B cell (primary cell): Measurements from ENCODE around the gene TMEM233. TPM values are rescaled to one million over a fixed set of nuclear protein-coding genes. Genes with fewer than 3 reads are reported as not detected.

Source experiments
- ATAC-seq: fragments of 200-7000 bp; cut with Tn5 transposase; one replicate; pipeline ENCODE4 v1.10.0; 2021; ENCODE audit warnings: low read depth, mild to moderate bottlenecking, moderate number of reproducible peaks, moderate library complexity
- CTCF ChIA-PET: fragments of 350-600 bp; sonication (Branson Sonifier 250); formaldehyde crosslinking; loops from one replicate; lab custom pipeline; 2021; ENCODE audit warnings: antibody characterized with exemption, inconsistent platforms; lab: Charles Lee
- POLR2A ChIA-PET: fragments of 350-600 bp; sonication (Branson Sonifier 250); formaldehyde crosslinking; loops from one replicate; lab custom pipeline; 2021; ENCODE audit warnings: antibody characterized with exemption; lab: Charles Lee
- DNase-seq: peaks from one replicate; pipeline ENCODE4 v3.0.0; 2013
- H2AFZ ChIP-seq: 2 replicates; pipeline ENCODE4 v1.6.1; 2012; ENCODE audit warnings: mild to moderate bottlenecking, low read depth, low read length; ENCODE audit not compliant: insufficient read depth, poor library complexity, severe bottlenecking
- H3K27ac ChIP-seq, 2 donors: 1 replicate in 1 of 2; 2 replicates in 1 of 2; pipeline ENCODE4 v1.5.1; 2012 to 2013; ENCODE audit warnings: low read length in 2 of 2, mild to moderate bottlenecking in 2 of 2, moderate library complexity in 1 of 2
- H3K27me3 ChIP-seq, 4 experiments: fragments of 200-600 bp in 1 of 4; sonication (generic) in 1 of 4; replicated peaks in 1 of 4; 1 replicate in 2 of 4; 2 replicates in 2 of 4; pipeline versions ENCODE4 v1.6.1 to v1.7.0; 2013 to 2016; ENCODE audit warnings: low read length in 3 of 4, mild to moderate bottlenecking in 2 of 4, mixed read lengths in 1 of 4, moderate library complexity in 1 of 4; ENCODE audit not compliant: insufficient read depth in 4 of 4, control insufficient read depth in 3 of 4; ENCODE audit errors: control extremely low read depth in 1 of 4
- H3K36me3 ChIP-seq, 2 experiments: replicated peaks in 1 of 2; 1 replicate in 1 of 2; 2 replicates in 1 of 2; pipeline versions ENCODE4 v1.6.1 to v1.7.1; 2013; ENCODE audit warnings: low read length in 1 of 2; ENCODE audit not compliant: insufficient read depth in 2 of 2, control insufficient read depth in 1 of 2; ENCODE audit errors: control extremely low read depth in 1 of 2, extremely low read depth in 1 of 2
- H3K4me1 ChIP-seq, 2 donors: fragments of 200-600 bp in 1 of 2; sonication (generic) in 1 of 2; 1 replicate in 1 of 2; 2 replicates in 1 of 2; pipeline versions ENCODE4 v1.5.1 to v1.6.1; 2013 to 2017; ENCODE audit warnings: low read length in 2 of 2; ENCODE audit not compliant: control insufficient read depth in 2 of 2, insufficient read depth in 2 of 2
- H3K4me2 ChIP-seq: replicated peaks from 2 replicates; pipeline ENCODE3; 2012; ENCODE audit warnings: mild to moderate bottlenecking, low read depth, low read length; ENCODE audit not compliant: poor library complexity, severe bottlenecking
- H3K4me3 ChIP-seq, 5 experiments: fragments of 200-600 bp in 1 of 5; sonication (generic) in 1 of 5; 1 replicate in 3 of 5; 2 replicates in 2 of 5; pipeline versions ENCODE4 v1.5.1 to v1.7.0; 2011 to 2016; ENCODE audit warnings: low read length in 4 of 5, mild to moderate bottlenecking in 4 of 5, low read depth in 2 of 5, control low read depth in 1 of 5, moderate library complexity in 1 of 5; ENCODE audit not compliant: insufficient read depth in 1 of 5; ENCODE audit errors: control extremely low read depth in 1 of 5, extremely low read depth in 1 of 5
- H3K79me2 ChIP-seq: fragments of 200-600 bp; sonication (generic); one replicate; pipeline ENCODE4 v1.6.0; 2016; ENCODE audit warnings: low read length; ENCODE audit not compliant: control insufficient read depth, insufficient read depth
- H3K9ac ChIP-seq: fragments of 200-600 bp; sonication (generic); 2 replicates; pipeline ENCODE4 v1.6.1; 2017; ENCODE audit warnings: mild to moderate bottlenecking, low read length, moderate library complexity
- H3K9me3 ChIP-seq, 3 donors: one replicate each; pipeline versions ENCODE4 v1.6.1 to v1.7.1; 2013; ENCODE audit warnings: low read length in 2 of 3; ENCODE audit not compliant: control insufficient read depth in 2 of 3, insufficient read depth in 1 of 3; ENCODE audit errors: control extremely low read depth in 1 of 3
- H4K20me1 ChIP-seq: 2 replicates; pipeline ENCODE4 v1.6.0; 2012; ENCODE audit warnings: mild to moderate bottlenecking, low read length; ENCODE audit not compliant: insufficient read depth, control insufficient read depth, poor library complexity, severe bottlenecking
- H3K27ac Mint-ChIP-seq: one replicate; pipeline ENCODE4 v1.8.0; 2021; ENCODE audit warnings: mixed read lengths
- H3K27me3 Mint-ChIP-seq: one replicate; pipeline ENCODE4 v1.8.0; 2021; ENCODE audit warnings: mixed read lengths
- H3K4me1 Mint-ChIP-seq: one replicate; pipeline ENCODE4 v1.8.0; 2021; ENCODE audit warnings: mixed read lengths
- H3K4me3 Mint-ChIP-seq: one replicate; pipeline ENCODE4 v1.8.0; 2021; ENCODE audit warnings: mixed read lengths
- H3K9me3 Mint-ChIP-seq: one replicate; pipeline ENCODE4 v1.8.0; 2022; ENCODE audit warnings: mixed read lengths; ENCODE audit not compliant: insufficient read depth
- EZH2 ChIP-seq: IDR thresholded peaks from 2 replicates; pipeline ENCODE4 v1.6.1; 2012; ENCODE audit warnings: borderline replicate concordance, low read depth, mild to moderate bottlenecking, moderate library complexity, low read length; ENCODE audit not compliant: insufficient read depth, poor library complexity, severe bottlenecking
- WGBS: methylation state at CpG from one replicate; pipeline ENCODE4 v1.1.5; 2013; ENCODE audit warnings: missing lambda C conversion rate; ENCODE audit not compliant: insufficient coverage; 5-methylcytosine and 5-hydroxymethylcytosine counted together
- intact Hi-C: fragments of 100-400 bp; cut with micrococcal nuclease; formaldehyde crosslinking; loops from one replicate; pipeline ENCODE4 v1.10.0; 2022
- polyA plus RNA-seq: library from polyadenylated mRNA; depleted of rRNA; stranded (reverse); fragments of >200 nt; gene quantifications from 2 replicates; pipeline ENCODE4 v1.2.3, GENCODE V29; 2012
- small RNA-seq: library from RNA; depleted of rRNA; stranded (forward); fragments of <200 nt; gene quantifications from one replicate; pipeline ENCODE3, GENCODE V24; 2012; ENCODE audit warnings: low replicate concordance, low read depth; ENCODE audit not compliant: insufficient read length
- total RNA-seq, 2 donors: library from RNA; stranded (reverse); fragments of 120-200 nt in 1 of 2; gene quantifications; 1 replicate in 1 of 2; 2 replicates in 1 of 2; pipeline versions ENCODE4 v1.2.3 to v1.2.4, GENCODE V29; 2013 to 2022
- TF ChIP-seq, protein P1 (sequence below): fragments of 200-600 bp; IDR thresholded peaks from one replicate; pipeline ENCODE4 v1.8.0; 2022; ENCODE audit warnings: antibody characterized with exemption, mild to moderate bottlenecking

The TMEM233 gene
- total and polyA plus RNA-seq, 2 donors (not counting 1 experiment from before 2014, with no cell fraction given): not detected

DNA sequence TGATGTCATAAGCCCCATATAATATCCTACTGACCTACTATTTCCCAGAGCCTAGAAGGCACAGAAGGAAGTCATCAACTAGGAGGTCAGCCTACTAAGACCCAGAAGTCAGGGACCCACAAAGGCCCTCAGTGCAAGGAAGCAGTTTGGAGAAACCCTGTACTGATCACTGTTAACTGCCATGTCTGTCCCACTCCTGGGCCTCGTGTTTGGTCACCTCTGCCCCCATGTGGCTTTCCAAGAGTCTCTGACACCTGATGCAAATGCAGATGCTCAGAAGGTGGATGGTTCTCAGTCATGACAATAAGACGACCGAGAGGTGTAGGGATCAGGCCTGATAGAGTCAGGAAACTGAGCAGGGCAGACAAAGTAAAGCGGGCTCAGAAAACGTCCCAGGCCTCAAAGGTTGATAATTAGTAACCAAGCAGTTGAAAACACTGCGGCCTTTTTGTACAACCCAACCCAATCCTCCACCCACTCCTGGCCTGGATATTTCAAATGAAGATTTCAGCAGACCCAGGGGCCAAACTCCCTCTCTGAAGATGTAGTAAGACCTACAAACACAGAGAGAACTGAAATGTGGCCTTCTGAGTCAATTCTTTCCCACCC is 97.7 kb downstream of the TMEM233 start:
- no peak overlapping the region for H3K4me3 ChIP-seq
- H2AFZ ChIP-seq: no peak overlapping the region
- H3K4me1 ChIP-seq: no peaks in the 10 kb centered on the region
- Mint-ChIP-seq H3K4me1 (peaks cover 8% of the 10 kb centered on the region), H3K27ac (no peak overlapping the region), H3K4me3 (no peak overlapping the region), H3K27me3 (no peaks in the 10 kb centered on the region), H3K9me3 (no peaks in the 10 kb centered on the region)
- intact Hi-C loops: no loop called here
- no peaks in the 10 kb centered on the region for H3K27me3 ChIP-seq
- no peak for DNase-seq
- no peak overlapping the region for H3K9ac ChIP-seq
- H4K20me1 ChIP-seq: no peaks in the 10 kb centered on the region
- CTCF ChIA-PET: no interaction called here
- no peak overlapping the region for H3K27ac ChIP-seq
- TF ChIP-seq, protein P1, sequence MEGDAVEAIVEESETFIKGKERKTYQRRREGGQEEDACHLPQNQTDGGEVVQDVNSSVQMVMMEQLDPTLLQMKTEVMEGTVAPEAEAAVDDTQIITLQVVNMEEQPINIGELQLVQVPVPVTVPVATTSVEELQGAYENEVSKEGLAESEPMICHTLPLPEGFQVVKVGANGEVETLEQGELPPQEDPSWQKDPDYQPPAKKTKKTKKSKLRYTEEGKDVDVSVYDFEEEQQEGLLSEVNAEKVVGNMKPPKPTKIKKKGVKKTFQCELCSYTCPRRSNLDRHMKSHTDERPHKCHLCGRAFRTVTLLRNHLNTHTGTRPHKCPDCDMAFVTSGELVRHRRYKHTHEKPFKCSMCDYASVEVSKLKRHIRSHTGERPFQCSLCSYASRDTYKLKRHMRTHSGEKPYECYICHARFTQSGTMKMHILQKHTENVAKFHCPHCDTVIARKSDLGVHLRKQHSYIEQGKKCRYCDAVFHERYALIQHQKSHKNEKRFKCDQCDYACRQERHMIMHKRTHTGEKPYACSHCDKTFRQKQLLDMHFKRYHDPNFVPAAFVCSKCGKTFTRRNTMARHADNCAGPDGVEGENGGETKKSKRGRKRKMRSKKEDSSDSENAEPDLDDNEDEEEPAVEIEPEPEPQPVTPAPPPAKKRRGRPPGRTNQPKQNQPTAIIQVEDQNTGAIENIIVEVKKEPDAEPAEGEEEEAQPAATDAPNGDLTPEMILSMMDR: no peak
- TF ChIP-seq EZH2: no peak
- H3K9me3 ChIP-seq: peaks cover 0 to 7% (median 0%) of the 10 kb centered on the region in 3 donors
- no peaks in the 10 kb centered on the region for H3K79me2 ChIP-seq
- no peak for ATAC-seq
- no peak overlapping the region for H3K4me2 ChIP-seq
- 93% methylated on average over 4 of the region's 6 CpGs for WGBS
- POLR2A ChIA-PET: no interaction called here
- no peaks in the 10 kb centered on the region for H3K36me3 ChIP-seq

DNA sequence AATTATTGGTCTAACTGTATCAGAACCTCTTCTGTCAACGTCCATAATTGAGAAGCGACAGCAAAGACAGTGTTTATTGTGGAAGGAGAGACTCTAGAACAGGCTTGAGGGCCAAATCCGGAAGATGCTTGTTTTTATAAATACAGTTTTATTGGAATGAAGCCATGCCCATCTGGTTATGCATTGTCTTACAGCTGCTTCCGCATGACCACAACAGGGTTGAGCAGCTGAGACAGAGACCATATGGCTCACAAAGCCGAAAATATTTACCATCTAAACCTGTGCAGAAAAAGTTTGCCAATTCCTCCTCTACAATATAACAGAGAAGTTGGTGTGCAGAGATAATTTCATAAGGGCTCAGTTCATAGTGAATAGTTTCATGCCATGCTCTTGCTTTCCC is 98.8 kb downstream of the TMEM233 start:
- no peaks in the 10 kb centered on the region for H3K27me3 ChIP-seq
- no peak overlapping the region for H3K4me3 ChIP-seq
- no peak overlapping the region for H3K27ac Mint-ChIP-seq
- no peaks in the 10 kb centered on the region for H3K9me3 Mint-ChIP-seq
- H3K4me3 Mint-ChIP-seq: no peak overlapping the region
- no peak for DNase-seq
- H3K4me1 Mint-ChIP-seq: peaks cover 4% of the 10 kb centered on the region
- no peaks in the 10 kb centered on the region for H3K27me3 Mint-ChIP-seq
- H3K36me3 ChIP-seq: no peaks in the 10 kb centered on the region
- H4K20me1 ChIP-seq: no peaks in the 10 kb centered on the region
- ChIA-PET CTCF (no interaction called here), POLR2A (no interaction called here)
- TF ChIP-seq EZH2: no peak
- TF ChIP-seq, protein P1: no peak
- no peak for ATAC-seq
- 100% methylated on average over 1 of the region's 5 CpGs for WGBS
- H3K9me3 ChIP-seq: no peaks in the 10 kb centered on the region
- no peak overlapping the region for H3K4me2 ChIP-seq
- H3K4me1 ChIP-seq: no peaks in the 10 kb centered on the region
- H3K9ac ChIP-seq: no peak overlapping the region
- no peak overlapping the region for H2AFZ ChIP-seq
- no peaks in the 10 kb centered on the region for H3K79me2 ChIP-seq
- intact Hi-C loops: no loop called here
- H3K27ac ChIP-seq: no peak overlapping the region

Small RNA genes within 50 kb of the gene (small RNA-seq; reads per million reads assigned to genes)
- gene RN7SKP197: not detected

Other genes starting within 250 kb of the TMEM233 start
- 56.4 and 59.6 TPM in 2 replicates for gene PRKAB1, start 74.4 kb downstream of the TMEM233 start, total RNA-seq
- 34.7 and 36.4 TPM in 2 replicates for gene PRKAB1, start 74.4 kb downstream of the TMEM233 start, polyA plus RNA-seq